ELR (cell line): ENCODE data around the gene CFAP77.

ENCODE experiments used
- DNase-seq: peaks from one replicate; pipeline ENCODE4 v3.0.0-alpha.2; 2015; ENCODE audit warnings: low read depth

The CFAP77 gene

DNA sequence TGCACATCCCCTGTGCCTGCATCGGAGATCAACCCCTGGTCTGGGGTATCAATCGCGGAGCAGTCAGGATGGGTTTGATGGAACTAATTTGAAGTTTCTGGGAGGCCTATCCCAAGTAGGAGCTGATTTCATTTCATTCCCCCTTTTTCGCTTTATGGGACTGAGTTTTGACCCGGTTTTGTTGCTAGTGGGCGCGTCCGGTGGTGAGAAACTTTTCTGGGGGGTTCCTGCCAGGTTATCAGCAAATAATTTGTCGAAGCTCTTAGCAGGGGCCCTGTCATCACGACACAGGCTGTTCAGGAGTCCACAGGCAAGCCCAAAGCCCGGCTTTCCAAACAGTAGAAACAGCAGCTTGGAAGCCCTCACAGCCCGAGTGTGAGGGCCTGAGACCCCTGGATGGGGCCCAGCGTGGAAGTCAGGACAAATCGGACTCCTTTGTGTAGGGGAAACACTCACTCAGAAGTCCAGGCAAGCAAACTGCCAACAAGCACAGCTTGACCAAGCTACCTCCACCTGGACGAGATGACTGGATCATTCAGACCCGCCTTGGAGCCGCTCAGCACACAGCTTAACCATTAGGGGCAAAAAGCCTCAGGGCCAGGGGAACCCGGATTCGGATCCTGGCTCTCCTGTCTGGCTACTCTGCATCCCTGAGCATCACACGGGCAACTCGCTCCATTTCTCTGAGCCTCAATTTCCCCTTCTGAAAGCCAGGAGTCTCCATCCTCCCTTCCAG is 108.0 kb downstream of the CFAP77 start:
- no peak for DNase-seq

- no peak for DNase-seq
Observed at GRCh38 chr9:132518626-132519025, 108.6 kb downstream of the CFAP77 start.

- DNase-seq, result no peak
Observed at GRCh38 chr9:132519033-132519432, 109.0 kb downstream of the CFAP77 start.

DNA sequence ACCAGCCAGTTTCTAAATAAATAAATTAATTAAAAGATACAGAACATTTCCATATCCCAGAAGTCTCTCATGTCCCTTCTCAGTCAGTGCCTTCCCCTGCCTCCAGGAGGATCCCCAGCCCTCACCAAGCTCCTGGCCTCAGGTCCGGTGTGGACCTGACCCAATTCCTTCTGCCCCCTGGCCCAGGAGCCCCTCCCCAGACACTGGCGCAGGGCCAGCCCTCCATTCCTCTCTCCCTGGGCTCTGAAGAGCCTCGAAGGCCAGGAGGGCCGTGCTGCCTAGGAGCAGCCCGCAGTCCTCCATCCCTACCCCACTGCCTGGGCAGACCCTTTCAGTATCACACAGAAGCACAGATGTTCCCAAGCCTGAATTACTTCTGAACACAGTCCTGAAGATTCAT is 110.6 kb downstream of the CFAP77 start:
- no peak for DNase-seq

DNA sequence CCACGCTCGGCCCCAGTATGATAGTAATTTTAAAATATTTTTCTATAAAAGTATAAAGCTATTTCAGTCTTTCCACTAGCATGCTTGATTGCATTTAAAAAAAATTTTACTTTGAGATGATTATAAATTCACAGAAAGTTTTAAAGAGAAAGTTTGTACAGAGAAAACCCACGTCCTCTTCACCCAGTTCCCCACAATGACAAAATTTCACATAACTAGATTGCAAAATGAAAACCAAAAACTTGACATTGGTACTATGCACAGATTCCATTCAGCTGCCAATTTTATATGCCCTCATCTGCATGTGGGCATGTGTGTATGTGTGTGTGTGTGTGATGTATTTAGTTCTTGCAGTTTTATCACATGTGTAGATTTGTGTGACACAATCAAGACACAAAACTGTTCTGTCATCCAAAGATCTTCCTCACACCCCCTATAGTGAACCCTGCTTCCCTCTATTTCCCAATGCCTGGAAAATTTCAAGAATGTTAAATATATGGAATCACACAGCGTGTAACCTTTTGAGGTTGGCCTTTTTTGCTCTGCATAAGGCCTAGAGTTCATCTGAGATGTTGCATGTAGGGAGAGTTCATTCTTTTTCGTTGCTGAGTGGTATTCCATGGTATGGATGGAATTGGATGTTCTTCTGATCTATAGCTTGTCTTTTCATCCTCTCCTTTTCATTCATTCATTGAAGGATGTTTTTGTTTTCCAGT is 115.5 kb downstream of the CFAP77 start:
- no peak for DNase-seq

- no peak for DNase-seq
Observed at GRCh38 chr9:132531195-132531594, 121.2 kb downstream of the CFAP77 start.

DNA sequence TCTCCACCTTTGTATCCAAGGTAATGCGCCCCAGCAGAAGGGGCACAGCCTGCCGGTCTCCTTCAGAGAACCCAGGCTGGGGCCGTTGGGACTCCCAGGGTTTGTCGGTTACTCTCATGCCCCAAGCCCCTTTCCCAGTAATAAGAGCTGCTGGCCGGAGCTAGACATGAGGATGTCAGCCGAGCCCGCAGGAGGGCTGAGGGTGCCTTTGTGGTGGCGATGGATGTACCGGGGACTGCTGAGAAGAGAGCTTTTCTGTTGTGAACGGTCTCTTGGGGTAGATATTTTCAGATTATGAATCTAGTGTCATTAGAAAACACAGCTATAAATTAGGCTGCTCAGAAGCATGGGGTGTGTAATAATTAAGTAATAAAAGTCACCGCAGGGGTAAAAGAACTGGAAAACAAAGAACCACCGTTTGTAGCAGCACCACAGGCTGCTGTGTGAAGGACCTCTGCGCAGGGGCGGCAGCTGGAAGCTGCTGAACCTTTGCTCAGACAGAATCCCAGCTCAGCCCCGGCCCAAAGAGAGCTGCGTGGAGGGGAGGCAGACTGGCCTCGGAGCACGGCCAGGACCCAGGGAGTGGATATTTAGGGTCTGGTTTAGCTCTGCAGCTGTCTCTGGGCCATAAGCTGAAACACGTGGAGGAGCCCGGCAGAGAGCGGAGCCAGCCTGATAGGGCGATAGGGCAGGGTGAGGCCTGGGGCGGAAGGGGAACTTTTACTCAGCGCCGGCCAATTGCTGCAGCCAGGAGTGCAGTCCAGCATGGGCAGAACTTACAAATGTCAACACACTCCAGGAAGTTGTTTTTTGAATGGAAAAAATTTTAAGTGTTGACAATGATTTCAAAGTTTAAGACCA is 121.9 kb downstream of the CFAP77 start:
- DNase-seq, result no peak

DNA sequence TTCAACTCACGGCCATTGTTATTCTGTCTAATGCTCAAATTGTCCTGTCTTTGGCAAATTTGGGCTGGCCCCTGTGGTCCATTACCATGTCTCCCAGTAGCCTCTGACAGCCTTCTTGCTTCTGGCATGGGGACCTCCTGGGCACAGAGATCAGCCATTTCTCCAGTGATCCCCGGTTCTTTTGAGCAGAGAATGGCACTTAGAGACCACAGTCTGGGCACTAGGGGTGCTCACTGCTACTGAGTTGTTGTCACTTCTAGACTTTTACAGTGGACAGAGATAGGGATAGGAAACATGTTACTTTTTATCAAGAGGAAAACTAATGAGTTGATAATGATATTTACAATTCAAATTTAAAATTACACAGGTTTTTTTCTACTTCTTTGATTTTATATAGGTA is 124.8 kb downstream of the CFAP77 start:
- DNase-seq, result no peak

DNA sequence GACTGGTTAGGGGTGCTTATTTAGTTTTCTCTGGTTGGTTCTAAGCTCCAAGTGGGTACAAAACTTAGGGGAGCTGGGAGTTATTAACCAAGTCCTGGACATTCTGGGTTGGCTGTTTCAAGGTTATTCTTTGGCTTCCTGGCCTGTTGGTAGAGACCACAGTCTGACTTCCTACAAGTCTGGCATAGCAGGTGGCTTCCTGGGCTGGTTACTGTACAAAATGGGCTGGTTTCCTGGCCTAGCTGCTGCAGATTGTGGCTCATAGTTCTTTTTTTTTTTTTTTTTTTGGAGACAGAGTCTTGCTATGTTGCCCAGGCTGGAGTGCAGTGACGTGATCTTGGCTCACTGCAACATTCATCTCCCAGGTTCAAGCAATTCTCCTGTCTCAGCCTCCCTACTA is 126.1 kb downstream of the CFAP77 start:
- DNase-seq, result no peak

DNA sequence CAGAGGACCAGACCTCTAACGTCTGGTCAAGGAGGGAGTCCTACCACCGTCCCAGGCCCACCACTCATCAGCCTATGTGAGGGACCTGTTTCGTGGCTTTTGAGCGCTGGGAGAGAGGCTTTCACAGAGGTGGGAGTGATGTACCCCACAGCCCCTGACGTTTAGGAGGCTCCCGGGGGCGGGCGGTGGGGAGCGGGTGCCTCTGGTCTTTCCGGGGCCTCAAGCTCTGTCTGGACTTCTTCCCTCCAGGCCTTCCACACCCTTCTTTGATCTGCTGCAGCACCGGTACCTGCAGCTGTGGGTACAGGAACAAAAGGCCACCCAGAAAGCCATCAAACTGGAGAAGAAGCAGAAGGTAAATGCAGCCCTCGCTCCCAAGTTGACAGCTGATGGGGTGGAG is 127.3 kb downstream of the CFAP77 start:
- DNase-seq, result no peak

DNA sequence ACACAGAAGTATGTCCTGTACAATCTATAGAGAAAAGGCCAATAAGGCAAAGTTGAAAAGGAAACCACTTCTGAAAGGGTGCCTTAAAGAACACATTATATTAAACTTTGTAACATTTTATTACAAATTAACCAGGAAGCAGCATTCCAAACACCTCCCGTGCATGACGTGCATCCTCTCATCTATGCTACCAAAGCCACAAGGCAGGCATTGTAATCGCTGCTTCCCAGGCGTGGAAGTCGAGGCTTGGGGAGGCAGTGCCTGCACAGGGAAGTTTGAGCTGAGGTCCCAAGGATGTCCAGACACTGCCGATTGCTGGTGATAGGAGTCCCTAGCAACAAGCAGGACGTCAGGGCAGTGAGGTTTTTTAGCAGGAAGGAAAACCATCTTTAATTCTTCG is 128.1 kb downstream of the CFAP77 start:
- DNase-seq, result no peak

DNA sequence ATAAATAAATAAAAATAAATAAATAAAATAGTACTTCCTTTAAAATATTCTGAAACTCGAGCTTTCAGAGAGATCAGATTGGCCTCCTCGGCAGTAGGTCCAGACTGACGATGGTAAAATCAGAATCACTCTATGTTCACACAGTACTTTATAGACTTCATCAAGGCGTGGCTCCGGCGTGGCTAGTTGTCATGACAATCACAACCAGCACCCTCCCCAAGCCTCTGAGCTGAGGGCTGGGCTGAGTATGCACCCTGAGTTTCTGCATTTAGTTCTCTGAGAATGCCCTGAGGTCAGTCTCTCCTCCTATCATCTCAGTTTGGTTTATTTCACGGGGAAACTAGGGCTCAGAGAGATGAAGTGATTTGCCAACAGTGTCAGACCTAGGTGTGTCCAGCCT is 129.1 kb downstream of the CFAP77 start:
- DNase-seq, result no peak

DNA sequence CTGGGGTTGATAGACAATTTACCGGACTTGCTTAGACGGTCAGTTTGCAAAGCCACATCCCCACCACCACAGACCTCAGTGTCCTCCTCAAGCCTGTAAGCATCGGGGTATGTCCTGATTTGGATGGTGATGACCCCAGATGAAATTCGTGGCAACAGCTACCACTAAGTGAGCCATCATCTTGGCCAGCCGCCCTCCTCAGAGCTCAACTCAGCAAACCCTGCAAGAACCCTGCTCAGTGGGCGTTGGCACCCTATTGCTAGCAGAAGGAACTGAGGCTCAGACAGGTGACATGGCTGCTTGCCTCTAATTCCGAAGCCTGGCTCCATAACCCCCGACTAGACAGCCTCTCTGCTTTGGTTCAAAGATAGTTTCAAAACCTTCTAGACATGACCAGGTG is 131.0 kb downstream of the CFAP77 start:
- no peak for DNase-seq

DNA sequence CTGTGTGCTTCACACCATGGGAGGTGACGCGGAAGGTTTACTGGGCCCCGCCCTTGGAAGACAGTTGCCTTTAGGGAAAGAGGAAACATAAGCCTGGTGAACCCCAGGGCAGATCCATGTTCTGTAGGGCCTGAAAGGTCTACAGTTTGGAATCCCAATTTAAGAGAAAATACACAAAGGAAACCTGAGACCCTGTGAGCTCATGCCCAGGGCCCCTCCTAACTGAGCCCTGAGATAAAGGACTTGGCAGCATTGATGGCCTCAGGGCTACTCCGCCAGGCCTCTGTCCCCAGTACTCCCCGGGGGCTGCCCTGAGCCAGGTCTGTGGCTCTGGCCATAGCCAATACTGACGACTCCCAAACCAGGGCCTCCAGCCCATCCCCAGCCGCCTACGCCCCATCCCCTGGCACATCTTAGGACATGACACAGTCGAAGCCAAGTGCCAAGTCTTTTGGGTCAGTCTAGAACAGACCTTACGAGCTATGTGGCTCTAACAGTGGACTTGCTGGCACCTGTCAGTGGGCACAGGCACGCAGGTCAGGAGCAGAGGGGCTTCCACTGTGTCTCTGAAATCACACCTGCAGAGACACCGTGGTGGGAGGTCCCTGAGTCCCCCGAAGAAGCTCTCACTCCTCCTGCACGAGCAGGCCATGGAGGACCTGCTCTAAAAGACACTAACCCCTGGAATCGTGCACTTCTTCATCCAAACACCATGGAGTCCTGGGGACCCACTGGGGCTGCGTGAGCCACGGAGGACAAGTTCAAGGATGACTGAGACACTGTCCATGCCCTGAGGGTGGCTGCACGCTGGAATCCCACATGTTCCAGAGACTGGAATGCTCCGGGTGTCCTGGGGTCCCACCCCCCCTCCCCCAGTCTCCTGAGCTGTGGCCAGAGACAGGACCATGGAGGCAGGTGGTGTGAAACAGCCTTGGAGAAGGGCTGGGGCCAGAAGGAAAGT is 132.1 kb downstream of the CFAP77 start:
- DNase-seq, result no peak

DNA sequence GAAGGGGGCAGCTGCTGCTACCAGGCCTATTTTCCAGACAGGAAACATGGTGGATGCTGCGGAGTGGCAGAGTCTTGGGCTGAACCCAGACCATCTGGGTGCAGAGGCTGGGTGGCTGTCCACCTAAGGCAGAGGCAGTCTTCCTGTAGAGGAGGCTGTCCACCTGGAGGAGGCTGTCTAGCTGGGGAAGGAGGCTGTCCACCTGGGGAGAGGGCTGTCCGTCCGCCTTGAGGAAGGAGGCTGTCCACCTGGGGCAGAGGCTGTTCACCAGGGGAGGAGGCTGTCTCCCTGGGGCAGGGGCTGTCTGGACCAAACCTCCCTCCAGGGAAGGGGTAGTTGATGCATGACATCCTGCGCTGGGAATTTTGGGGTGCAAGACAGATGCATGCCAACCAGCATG is 133.2 kb downstream of the CFAP77 start:
- DNase-seq, result no peak

DNA sequence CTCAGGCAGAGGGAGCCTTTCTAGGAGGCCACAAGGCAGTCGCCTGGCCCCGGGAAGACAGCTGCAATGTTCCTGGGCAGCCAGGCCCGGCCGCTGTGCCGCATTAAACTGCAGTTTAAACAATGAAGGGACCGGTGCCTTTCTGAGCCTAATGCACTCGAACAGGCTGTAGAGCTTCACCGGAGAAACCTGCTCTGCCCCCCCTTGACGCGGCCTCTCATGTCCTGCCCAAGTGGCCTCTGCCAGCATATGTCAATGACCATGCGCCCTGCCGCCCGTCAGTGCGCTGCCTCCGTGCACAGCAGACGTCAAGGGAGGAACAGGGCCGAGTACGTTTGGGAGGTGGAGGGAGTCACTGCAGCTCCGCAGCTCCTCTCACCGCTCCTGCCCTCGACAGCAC is 133.9 kb downstream of the CFAP77 start:
- no peak for DNase-seq

DNA sequence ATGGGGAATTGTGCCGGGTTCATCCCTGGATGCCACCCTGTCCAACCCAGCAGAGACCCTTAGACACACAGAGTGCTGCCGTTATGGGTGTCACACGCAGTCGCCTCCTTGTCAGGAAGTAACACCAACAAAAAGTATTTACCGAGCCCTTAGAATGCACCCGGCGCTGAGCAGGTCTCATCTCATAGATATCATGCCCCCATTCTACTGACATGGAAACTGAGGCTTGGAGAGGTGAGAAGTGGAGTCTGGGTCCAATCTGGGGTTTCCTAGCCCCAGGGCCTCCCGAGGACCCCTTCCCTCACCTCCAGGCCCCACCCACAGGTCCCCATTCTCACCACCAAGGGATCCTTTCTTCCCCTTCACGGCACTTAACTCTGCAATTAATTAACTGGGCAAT is 135.6 kb downstream of the CFAP77 start:
- no peak for DNase-seq

- DNase-seq, result peak; percentile 6
Observed at GRCh38 chr9:132546148-132547051, 136.4 kb downstream of the CFAP77 start.

DNA sequence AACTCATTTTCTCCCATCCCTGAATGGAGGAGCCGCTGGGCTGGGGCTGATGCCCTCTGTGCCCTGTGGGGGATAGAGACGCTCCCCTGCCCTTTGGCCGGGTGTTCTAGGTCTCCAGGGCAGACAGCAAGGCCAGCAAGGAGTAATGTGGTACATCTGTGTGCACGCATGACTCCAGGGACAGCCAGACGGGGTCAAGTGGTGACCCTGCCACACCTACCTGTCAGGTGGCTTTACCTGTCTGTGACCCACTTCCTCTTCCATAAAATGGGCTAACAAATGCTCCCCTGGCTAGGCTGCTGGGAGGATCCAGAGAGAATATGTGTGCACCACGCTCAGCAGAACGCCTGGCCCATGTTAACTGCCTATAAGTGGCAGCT is 137.0 kb downstream of the CFAP77 start:
- DNase-seq, result no peak

- no peak for DNase-seq
Observed at GRCh38 chr9:132547436-132547835, 137.4 kb downstream of the CFAP77 start.
